ENCODE results near the gene NHERF2. TPM values are rescaled to one million over a fixed set of nuclear protein-coding genes. Genes with fewer than 3 reads are reported as not detected.
A peak's percentile ranks its signal among the peaks of the same experiment; 100 is the strongest.
"Not testable (repeated sequence)": the region's sequence is repeated elsewhere in the genome, so short reads cannot be mapped to it uniquely, and the experiment has no call there.

NHERF2 gene
- total RNA-seq, 4 donors from 2014 or later, result 52.8 to 166 (median 84.9) TPM

DNA sequence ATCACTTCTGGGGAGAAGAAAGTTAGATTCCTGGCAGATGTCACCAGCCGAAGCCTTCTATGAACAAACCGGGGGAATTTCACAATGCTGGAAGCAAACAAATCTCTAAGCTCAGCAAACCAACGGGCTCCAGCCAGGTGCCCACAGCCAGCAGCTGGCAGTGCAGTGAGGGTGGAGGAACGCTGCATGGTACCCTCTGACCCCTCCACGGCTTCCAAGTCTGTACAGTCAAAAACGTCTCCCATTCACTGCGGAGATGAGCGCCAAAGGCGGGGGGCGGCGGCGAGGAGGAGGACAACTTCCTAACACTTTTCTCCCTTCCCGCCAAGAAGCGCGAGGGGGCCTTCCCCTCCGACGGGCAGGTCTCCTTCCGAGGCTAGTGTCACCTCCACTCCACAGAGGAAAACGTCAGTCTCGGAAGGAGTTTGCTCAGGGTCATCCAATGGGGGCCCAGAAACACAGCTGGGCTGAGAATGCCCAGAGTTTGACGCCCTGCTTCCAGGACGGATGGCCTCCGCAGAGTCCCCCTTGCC, 18.0 kb upstream of the NHERF2 start:
- TF ChIP-seq CTCF (IDR thresholded peaks at IDR 0.05), result no peak
- no peak for DNase-seq (ENCODE audit: low spot score)
- ATAC-seq (ENCODE audit: low FRiP score), result peak; percentile 8

DNA sequence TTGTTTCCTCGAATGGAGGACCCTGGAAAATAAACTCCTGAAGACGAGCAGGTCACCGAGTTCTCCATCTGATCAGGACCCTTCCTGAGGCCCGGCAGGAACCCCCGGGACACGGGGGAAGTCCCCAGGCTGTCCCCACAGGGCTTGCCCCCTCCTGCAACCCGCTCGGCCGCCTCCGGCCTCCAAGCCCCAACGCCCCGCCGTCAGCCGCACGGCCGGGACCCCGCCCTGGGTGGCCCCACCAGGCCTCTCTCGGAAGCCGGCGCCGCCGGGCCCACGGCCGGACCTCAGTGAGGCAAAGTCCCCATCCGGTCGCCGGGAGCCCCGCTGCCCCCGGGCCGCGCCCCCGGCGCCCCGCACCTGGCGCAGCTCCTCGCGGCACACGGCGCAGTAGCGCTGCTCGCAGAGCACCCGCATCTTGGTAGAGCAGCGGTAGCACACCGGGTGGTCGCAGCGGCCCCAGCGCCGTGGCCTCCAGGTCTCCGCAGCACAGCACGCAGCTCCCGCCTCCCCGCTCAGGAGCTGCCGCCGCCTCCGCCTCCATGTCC, 17.5 kb upstream of the NHERF2 start:
- DNase-seq (ENCODE audit: low spot score), result no peak
- no peak for ATAC-seq (ENCODE audit: low FRiP score)
- no peak for TF ChIP-seq CTCF (IDR thresholded peaks at IDR 0.05)

DNA sequence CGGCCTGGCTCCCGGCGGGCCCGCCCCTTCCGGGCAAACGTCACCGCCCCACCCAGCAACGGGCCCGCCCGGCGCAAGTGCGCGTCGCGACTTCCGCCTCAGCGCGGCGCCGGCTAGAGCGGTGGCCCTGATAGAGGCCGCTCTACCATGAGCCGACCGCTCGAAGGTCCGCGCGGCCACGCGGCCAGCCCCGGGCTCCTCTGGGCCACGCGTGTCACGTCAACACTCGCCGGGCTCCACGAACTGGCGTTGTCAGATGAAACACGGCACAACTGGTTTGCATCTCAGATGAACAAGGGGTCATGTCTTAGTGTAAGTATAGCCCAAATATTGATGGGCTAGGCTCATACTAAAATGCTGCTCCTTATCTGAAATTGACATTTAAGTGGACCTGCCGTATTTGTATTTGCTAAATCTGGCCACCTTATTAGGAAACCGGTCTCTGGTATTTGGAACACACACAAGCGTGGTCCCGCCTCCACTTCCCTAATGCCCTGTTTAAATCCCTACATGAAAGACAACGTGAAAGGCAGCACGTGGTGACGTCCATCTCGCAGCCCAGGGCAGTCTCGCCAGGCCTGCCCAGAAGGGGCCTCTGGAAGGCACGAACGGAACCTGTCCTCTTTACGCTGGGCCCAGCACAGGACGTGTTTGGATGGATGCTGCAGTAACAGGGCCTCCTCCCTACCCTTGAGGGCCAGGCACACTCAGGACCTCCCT, 16.8 kb upstream of the NHERF2 start, which contains the start of gene ZNF598:
Gene ZNF598, minus strand, starts transcription at position 31 of the 720 bp plus-strand sequence.
- peak; percentile 75 for ATAC-seq (ENCODE audit: low FRiP score)
- TF ChIP-seq CTCF (IDR thresholded peaks at IDR 0.05), result no peak
- DNase-seq (ENCODE audit: low spot score), result no peak

GRCh38 chr16:2011726-2012125, 15.0 kb upstream of the NHERF2 start:
- DNase-seq (ENCODE audit: low spot score); ATAC-seq (ENCODE audit: low FRiP score): not testable (repeated sequence)

DNA sequence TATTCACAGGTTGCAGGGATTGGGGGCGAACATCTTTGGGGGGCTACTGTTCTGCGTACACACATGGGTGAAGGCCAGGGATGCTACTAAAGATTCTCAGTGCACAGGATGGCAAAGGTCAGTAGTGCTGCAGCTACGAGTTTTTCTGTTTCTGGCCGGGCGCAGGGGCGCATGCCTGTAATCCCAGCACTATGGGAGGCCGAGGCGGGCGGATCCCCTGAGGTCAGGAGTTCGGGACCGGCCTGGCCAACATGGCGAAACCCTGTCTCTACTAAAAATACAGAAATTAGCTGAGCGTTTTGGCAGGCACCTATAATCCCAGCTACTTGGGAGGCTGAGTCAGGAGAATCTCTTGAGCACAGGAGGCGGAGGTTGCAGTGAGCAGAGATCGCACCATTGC, 13.2 kb upstream of the NHERF2 start:
- ATAC-seq (ENCODE audit: low FRiP score) (no peak), DNase-seq (ENCODE audit: low spot score) (no peak)
- TF ChIP-seq CTCF (IDR thresholded peaks at IDR 0.05), result no peak

DNA sequence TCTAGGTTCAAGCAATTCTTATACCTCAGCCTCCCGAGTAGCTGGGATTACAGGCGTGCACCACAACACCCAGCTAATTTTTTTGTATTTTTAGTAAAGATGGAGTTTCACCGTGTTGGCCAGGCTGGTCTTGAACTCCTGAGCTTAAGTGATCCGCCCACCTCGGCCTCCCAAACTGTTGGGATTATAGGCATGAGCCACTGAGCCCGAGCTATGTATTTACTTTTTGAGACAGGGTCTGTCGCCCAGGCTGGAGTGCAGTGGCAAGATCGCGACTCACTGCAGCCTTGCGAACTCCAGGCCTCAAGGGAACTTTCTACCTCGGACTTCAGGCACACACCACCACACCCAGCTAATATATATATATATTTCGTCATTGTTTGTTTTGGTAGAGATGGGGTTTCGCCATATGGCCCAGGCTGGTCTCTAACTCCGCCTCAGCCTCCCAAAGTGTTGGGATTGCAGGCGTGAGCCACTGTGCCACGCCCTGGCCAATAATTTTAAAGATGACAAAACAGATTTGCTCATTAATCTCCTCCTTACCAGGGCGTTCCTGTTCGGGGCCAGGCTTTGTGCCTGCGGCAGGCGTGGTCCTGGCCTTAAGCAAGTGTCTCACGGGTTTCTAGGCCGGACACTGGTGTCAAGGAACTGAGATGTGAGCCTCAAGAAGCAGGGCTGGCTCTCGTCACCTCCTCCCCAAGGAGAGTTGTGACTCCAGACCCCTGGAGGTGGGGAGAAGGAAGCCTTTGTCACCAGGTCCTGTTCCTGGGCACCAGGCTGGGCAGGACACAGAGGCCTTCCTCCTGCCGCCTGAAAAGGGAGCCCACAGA, 11.4 kb upstream of the NHERF2 start:
- ATAC-seq (ENCODE audit: low FRiP score) (no peak), DNase-seq (ENCODE audit: low spot score) (no peak)
- no peak for TF ChIP-seq CTCF (IDR thresholded peaks at IDR 0.05)

DNA sequence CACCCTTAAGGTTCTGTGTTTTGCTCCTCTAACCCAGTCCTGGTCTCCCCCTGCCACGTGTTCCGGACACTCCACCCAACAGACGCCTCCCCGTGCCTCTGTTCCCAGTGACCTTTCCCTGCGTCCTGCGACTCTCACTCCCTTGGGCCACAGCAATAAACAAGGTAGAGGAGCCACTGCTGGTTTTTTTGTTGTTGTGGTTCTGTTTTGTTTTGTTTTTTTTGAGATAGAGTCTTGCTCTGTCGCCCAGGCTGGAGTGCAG, 10.8 kb upstream of the NHERF2 start:
- TF ChIP-seq CTCF (IDR thresholded peaks at IDR 0.05), result no peak
- ATAC-seq (ENCODE audit: low FRiP score) (no peak), DNase-seq (ENCODE audit: low spot score) (no peak)

Data from omental fat pad (tissue), 4 donors.